ENCODE measurements around the gene MEDAG. TPM values are rescaled to one million over a fixed set of nuclear protein-coding genes. Genes with fewer than 3 reads are reported as not detected.

The MEDAG gene
- polyA plus RNA-seq, 1 donor (not counting 4 experiments of a cell fraction or from before 2014, with no cell fraction given), result 0.03 TPM

DNA sequence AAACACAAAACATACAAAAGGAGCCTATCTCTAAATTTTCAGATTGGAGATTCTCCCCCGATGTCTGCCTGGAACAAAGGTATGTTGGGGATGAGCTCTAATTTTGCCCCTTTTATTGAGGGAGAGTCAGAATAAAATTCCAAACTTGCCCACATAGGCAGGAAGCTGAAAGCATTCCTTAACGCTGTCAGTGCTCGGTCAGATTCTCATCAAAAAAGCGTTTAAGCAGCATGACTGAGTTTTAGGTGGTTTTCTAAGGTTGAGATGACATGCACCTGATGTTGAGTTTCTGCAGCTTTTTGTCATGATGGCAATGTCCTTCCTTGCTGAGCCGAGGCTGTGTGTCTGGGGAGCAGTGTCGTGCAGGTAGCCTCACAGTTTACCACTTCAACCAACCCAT is 48.4 kb upstream of the MEDAG start:
- H4K20me1 ChIP-seq (ENCODE audit: control insufficient read depth, extremely low read depth, insufficient read depth, low read length), result no peaks in the 10 kb centered on the region
- no peak for DNase-seq (ENCODE audit: low read depth, low spot score)
- H3K36me3 ChIP-seq (ENCODE audit: control insufficient read depth in 2 of 2, extremely low read depth in 1 of 2, insufficient read depth in 2 of 2, low read length in 2 of 2), result no peaks in the 10 kb centered on the region
- peaks cover 18% of the 10 kb centered on the region for H3K4me1 ChIP-seq (ENCODE audit: control insufficient read depth, extremely low read depth, insufficient read depth, low read length)
- no peaks in the 10 kb centered on the region for H3K9me3 ChIP-seq (ENCODE audit: control insufficient read depth, low read depth, low read length)
- H2AFZ ChIP-seq (ENCODE audit: control insufficient read depth, low read length), result no peak overlapping the region
- dilution Hi-C loops (cut with MboI; ENCODE audit: extremely low pct_ligation_motif_present, low sequenced_read_pairs), result no loop called here
- H3K9me1 ChIP-seq (ENCODE audit: control insufficient read depth, extremely low read depth, insufficient read depth, low read length), result no peaks in the 10 kb centered on the region
- FAIRE-seq, result peak; percentile 63
- no peak overlapping the region for H3K4me2 ChIP-seq (ENCODE audit: control insufficient read depth, extremely low read depth, insufficient read depth, low read depth, low read length)
- no peak for TF ChIP-seq CTCF (optimal IDR thresholded peaks at IDR 0.05 in 1 of 3, IDR thresholded peaks at IDR 0.05 in 1 of 3, conservative IDR thresholded peaks at IDR 0.05 in 1 of 3; ENCODE audit: extremely low read depth in 1 of 3, insufficient read depth in 2 of 3, low read length in 3 of 3)
- no peak for TF ChIP-seq EZH2 (IDR thresholded peaks at IDR 0.05; ENCODE audit: low read length)
- no peak overlapping the region for H3K27ac ChIP-seq (ENCODE audit: control insufficient read depth, insufficient read depth, low read length)
- no peak overlapping the region for H3K9ac ChIP-seq (ENCODE audit: control insufficient read depth, extremely low read depth, insufficient read depth, low read length)
- H3K27me3 ChIP-seq (ENCODE audit: control insufficient read depth, extremely low read depth, insufficient read depth, low read length), result no peaks in the 10 kb centered on the region
- H3K79me2 ChIP-seq (ENCODE audit: control insufficient read depth, insufficient read depth, low read length), result no peaks in the 10 kb centered on the region
- H3K4me3 ChIP-seq (ENCODE audit: control insufficient read depth in 2 of 3, extremely low read depth in 1 of 3, insufficient read depth in 2 of 3, low read depth in 1 of 3, low read length in 3 of 3), result no peak overlapping the region

DNA sequence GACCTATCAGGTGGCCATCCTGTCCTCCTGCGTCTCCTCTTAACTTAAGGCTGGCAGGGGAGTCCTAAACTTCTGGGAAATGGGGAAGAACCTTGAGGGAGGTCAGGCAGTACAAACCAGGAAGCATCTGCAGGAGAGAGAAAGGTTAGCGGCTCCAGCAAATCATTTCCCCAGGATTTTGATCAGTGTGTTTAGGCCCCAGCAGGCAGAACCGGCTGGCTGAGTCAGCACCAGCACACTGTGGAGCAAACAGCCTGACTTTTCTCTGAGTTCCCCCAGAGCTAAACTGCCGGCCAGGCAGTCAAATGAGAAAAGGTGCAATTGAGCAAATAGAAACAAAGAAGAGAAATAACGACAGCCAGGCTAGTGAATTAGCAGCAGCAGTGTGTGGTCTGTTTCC is 46.7 kb upstream of the MEDAG start:
- Histone ChIP-seq H3K4me2 (ENCODE audit: control insufficient read depth, extremely low read depth, insufficient read depth, low read depth, low read length) (no peak overlapping the region), H3K36me3 (ENCODE audit: control insufficient read depth in 2 of 2, extremely low read depth in 1 of 2, insufficient read depth in 2 of 2, low read length in 2 of 2) (no peaks in the 10 kb centered on the region), H2AFZ (ENCODE audit: control insufficient read depth, low read length) (no peak overlapping the region), H3K4me1 (ENCODE audit: control insufficient read depth, extremely low read depth, insufficient read depth, low read length) (peaks cover 24% of the 10 kb centered on the region), H3K4me3 (ENCODE audit: control insufficient read depth in 2 of 3, extremely low read depth in 1 of 3, insufficient read depth in 2 of 3, low read depth in 1 of 3, low read length in 3 of 3) (no peak overlapping the region), H3K27ac (ENCODE audit: control insufficient read depth, insufficient read depth, low read length) (no peak overlapping the region), H3K79me2 (ENCODE audit: control insufficient read depth, insufficient read depth, low read length) (no peaks in the 10 kb centered on the region), H3K27me3 (ENCODE audit: control insufficient read depth, extremely low read depth, insufficient read depth, low read length) (no peaks in the 10 kb centered on the region), H3K9me1 (ENCODE audit: control insufficient read depth, extremely low read depth, insufficient read depth, low read length) (no peaks in the 10 kb centered on the region), H3K9ac (ENCODE audit: control insufficient read depth, extremely low read depth, insufficient read depth, low read length) (no peak overlapping the region), H4K20me1 (ENCODE audit: control insufficient read depth, extremely low read depth, insufficient read depth, low read length) (no peaks in the 10 kb centered on the region), H3K9me3 (ENCODE audit: control insufficient read depth, low read depth, low read length) (no peaks in the 10 kb centered on the region)
- dilution Hi-C loops (cut with MboI; ENCODE audit: extremely low pct_ligation_motif_present, low sequenced_read_pairs), result no loop called here
- TF ChIP-seq EZH2 (IDR thresholded peaks at IDR 0.05; ENCODE audit: low read length) (no peak), CTCF (optimal IDR thresholded peaks at IDR 0.05 in 1 of 3, IDR thresholded peaks at IDR 0.05 in 1 of 3, conservative IDR thresholded peaks at IDR 0.05 in 1 of 3; ENCODE audit: extremely low read depth in 1 of 3, insufficient read depth in 2 of 3, low read length in 3 of 3) (no peak)
- no peak for FAIRE-seq
- no peak for DNase-seq (ENCODE audit: low read depth, low spot score)
